Gastrocnemius medialis (tissue), 4 donors: ENCODE measurements around the gene TBCD. TPM values are rescaled to one million over a fixed set of nuclear protein-coding genes. Genes with fewer than 3 reads are reported as not detected.

Experiments
- ATAC-seq, 2 donors: fragments of 150-250 bp; one replicate each; pipeline ENCODE4 v1.9.1; 2016
- DNase-seq, 2 donors: peaks; one replicate each; pipeline ENCODE4 v3.0.0-alpha.2; 2019
- H3K27ac ChIP-seq, 4 donors: fragments of 200-600 bp; sonication (generic); 1 replicate in 1 of 4; 2 replicates in 3 of 4; pipeline ENCODE4 v1.5.1; 2016 to 2018; ENCODE audit warnings: mild to moderate bottlenecking in 2 of 4, moderate library complexity in 1 of 4
- H3K27me3 ChIP-seq, 3 donors: fragments of 200-600 bp; sonication (generic) in 2 of 3; 1 replicate in 1 of 3; 2 replicates in 2 of 3; pipeline versions ENCODE4 v1.5.1 to v1.6.0; 2016 to 2019; ENCODE audit warnings: mild to moderate bottlenecking in 1 of 3, moderate library complexity in 1 of 3
- H3K36me3 ChIP-seq, 2 donors: fragments of 200-600 bp; sonication (generic) in 1 of 2; one replicate each; pipeline ENCODE4 v1.5.1; 2017 to 2018
- H3K4me1 ChIP-seq, 2 donors: fragments of 200-600 bp; sonication (generic) in 1 of 2; one replicate each; pipeline ENCODE4 v1.5.1; 2016 to 2017; ENCODE audit warnings: mild to moderate bottlenecking in 2 of 2
- H3K4me3 ChIP-seq, 4 donors: fragments of 200-600 bp; sonication (generic) in 3 of 4; 1 replicate in 1 of 4; 2 replicates in 3 of 4; pipeline ENCODE4 v1.5.1; 2016 to 2019; ENCODE audit warnings: mild to moderate bottlenecking in 2 of 4
- H3K9me3 ChIP-seq, 3 donors: fragments of 200-600 bp; sonication (generic) in 2 of 3; 1 replicate in 1 of 3; 2 replicates in 2 of 3; pipeline ENCODE4 v1.5.1; 2016 to 2019
- POLR2A ChIP-seq, 2 donors: fragments of 450-650 bp; IDR thresholded peaks; one replicate each; pipeline ENCODE4 v1.6.1; 2017; ENCODE audit warnings: antibody characterized with exemption in 2 of 2, mild to moderate bottlenecking in 2 of 2, moderate library complexity in 2 of 2
- in situ Hi-C, 4 donors: fragments of 200-750 bp; cut with MboI; loops; one replicate each; pipeline versions ENCODE4 v1.15.0 to v1.8.0; 2017; ENCODE audit warnings: low sequenced_read_pairs in 4 of 4
- intact Hi-C: fragments of 100-400 bp; cut with DNase I; formaldehyde crosslinking; loops from one replicate; pipeline ENCODE4 v1.15.1; 2023; ENCODE audit warnings: low total_unique reads
- total RNA-seq, 4 donors: library from RNA; depleted of rRNA; stranded (reverse); fragments of >200 nt; gene quantifications; one replicate each; pipeline versions ENCODE4 v1.1.0 to v1.2.3, GENCODE V29; 2016
- TF ChIP-seq, protein P1 (sequence below), 5 experiments: fragments of 450-650 bp in 3 of 5; fragments of 200-600 bp in 2 of 5; sonication (generic) in 2 of 5; IDR thresholded peaks in 4 of 5; conservative IDR thresholded peaks in 1 of 5; 1 replicate in 4 of 5; 2 replicates in 1 of 5; pipeline ENCODE4 v1.5.1; 2016 to 2019; ENCODE audit warnings: antibody characterized with exemption in 5 of 5, mild to moderate bottlenecking in 3 of 5, moderate library complexity in 3 of 5

Gene TBCD
- total RNA-seq, 4 donors from 2014 or later: 18.0 to 50.4 (median 33.3) TPM

DNA sequence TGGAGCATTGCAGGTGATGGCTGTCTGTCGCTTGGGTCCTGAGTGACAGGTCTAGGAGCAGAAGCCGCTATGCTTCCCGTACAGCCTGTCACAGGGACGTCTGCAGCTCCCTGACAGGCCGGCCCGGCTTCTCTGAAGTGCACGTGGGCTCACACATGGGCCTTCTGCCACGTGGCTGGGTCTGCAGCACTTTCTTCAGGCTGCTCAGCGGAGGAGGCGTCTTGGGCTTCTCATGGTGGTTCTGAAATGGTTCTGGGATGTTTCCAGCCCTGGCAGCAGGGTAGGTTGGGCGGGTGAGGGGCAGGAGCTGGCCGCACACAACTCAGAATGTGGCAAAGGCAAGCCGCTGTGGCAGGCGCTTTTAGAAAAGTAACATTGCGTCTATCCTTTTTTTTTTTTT, 168.3 kb downstream of the TBCD start:
- H3K4me3 ChIP-seq: no peak overlapping the region
- no peak overlapping the region for H3K27ac ChIP-seq
- H3K36me3 ChIP-seq: peaks cover 0 to 6% of the 10 kb centered on the region in 2 donors
- intact Hi-C loops: no loop called here
- TF ChIP-seq POLR2A (IDR thresholded peaks at IDR 0.05): no peak
- TF ChIP-seq, protein P1, sequence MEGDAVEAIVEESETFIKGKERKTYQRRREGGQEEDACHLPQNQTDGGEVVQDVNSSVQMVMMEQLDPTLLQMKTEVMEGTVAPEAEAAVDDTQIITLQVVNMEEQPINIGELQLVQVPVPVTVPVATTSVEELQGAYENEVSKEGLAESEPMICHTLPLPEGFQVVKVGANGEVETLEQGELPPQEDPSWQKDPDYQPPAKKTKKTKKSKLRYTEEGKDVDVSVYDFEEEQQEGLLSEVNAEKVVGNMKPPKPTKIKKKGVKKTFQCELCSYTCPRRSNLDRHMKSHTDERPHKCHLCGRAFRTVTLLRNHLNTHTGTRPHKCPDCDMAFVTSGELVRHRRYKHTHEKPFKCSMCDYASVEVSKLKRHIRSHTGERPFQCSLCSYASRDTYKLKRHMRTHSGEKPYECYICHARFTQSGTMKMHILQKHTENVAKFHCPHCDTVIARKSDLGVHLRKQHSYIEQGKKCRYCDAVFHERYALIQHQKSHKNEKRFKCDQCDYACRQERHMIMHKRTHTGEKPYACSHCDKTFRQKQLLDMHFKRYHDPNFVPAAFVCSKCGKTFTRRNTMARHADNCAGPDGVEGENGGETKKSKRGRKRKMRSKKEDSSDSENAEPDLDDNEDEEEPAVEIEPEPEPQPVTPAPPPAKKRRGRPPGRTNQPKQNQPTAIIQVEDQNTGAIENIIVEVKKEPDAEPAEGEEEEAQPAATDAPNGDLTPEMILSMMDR (IDR thresholded peaks at IDR 0.05 in 4 of 5, conservative IDR thresholded peaks at IDR 0.05 in 1 of 5): no peak
- H3K4me1 ChIP-seq: peaks cover 0 to 3% of the 10 kb centered on the region in 2 donors
- in situ Hi-C loops: no loop called here
- H3K9me3 ChIP-seq: no peaks in the 10 kb centered on the region
- no peaks in the 10 kb centered on the region for H3K27me3 ChIP-seq
- no peak for DNase-seq
- ATAC-seq: no peak

DNA sequence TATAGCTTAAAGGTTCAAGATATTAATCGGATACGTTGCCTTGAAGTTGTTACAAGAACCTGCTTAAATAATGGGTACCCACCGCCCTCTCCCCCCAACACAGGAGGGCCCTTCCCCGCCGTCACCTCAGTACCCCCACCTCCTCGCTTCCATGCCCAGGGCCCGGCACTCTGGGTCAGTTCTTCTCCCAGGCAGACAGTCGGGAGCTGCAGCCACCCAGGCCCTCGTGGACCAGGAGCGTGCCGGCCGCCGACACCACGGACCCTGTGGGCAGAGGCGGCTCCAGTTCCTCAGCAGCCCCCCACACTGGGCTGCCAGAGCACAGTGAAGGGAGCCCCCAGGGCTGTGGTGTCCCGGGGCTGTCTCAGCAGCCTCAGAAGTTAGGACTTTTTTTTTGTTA, 168.8 kb downstream of the TBCD start:
- Histone ChIP-seq H3K36me3 (peaks cover 0 to 12% of the 10 kb centered on the region in 2 donors), H3K9me3 (no peaks in the 10 kb centered on the region), H3K27ac (no peak overlapping the region), H3K4me3 (no peak overlapping the region), H3K27me3 (no peaks in the 10 kb centered on the region), H3K4me1 (peaks cover 0 to 3% of the 10 kb centered on the region in 2 donors)
- DNase-seq (no peak), ATAC-seq (no peak)
- intact Hi-C loops (no loop called here), in situ Hi-C loops (no loop called here)
- TF ChIP-seq POLR2A (IDR thresholded peaks at IDR 0.05): no peak
- TF ChIP-seq, protein P1 (IDR thresholded peaks at IDR 0.05 in 4 of 5, conservative IDR thresholded peaks at IDR 0.05 in 1 of 5): no peak

GRCh38 chr17:82921426-82921825, 169.6 kb downstream of the TBCD start:
- no peak for DNase-seq
- Histone ChIP-seq H3K4me3 (no peak overlapping the region), H3K36me3 (peaks cover 0 to 14% of the 10 kb centered on the region in 2 donors), H3K27me3 (no peaks in the 10 kb centered on the region), H3K27ac (no peak overlapping the region), H3K4me1 (peaks cover 0 to 3% of the 10 kb centered on the region in 2 donors), H3K9me3 (no peaks in the 10 kb centered on the region)
- in situ Hi-C loops (no loop called here), intact Hi-C loops (no loop called here)
- TF ChIP-seq, protein P1 (IDR thresholded peaks at IDR 0.05 in 4 of 5, conservative IDR thresholded peaks at IDR 0.05 in 1 of 5): no peak
- TF ChIP-seq POLR2A (IDR thresholded peaks at IDR 0.05): no peak
- ATAC-seq: no peak

DNA sequence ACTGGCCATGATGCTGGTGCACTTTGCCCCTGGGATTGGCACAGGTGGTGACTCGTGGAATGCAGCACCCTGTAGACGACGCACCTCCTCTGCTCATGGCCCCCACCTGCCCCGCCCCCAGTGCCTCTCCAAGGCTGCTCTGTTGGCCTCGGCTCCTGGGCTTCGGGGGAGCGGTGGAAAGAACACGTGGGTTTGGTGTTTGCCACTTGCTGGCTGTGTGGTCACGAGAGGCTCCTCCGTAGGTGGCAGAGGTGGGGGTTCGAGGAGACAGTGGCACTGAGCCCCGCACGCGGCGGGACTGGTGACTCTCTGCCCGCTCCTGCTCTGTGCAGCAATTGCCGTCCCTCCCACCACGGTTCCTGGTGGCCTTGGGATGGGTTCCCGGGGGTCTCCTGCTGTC, 170.8 kb downstream of the TBCD start:
- peaks cover 0 to 26% of the 10 kb centered on the region in 2 donors for H3K36me3 ChIP-seq
- H3K27me3 ChIP-seq: no peaks in the 10 kb centered on the region
- in situ Hi-C loops: no loop called here
- intact Hi-C loops: no loop called here
- H3K4me1 ChIP-seq: peaks cover 0 to 3% of the 10 kb centered on the region in 2 donors
- DNase-seq: no peak
- no peak for TF ChIP-seq POLR2A (IDR thresholded peaks at IDR 0.05)
- TF ChIP-seq, protein P1 (IDR thresholded peaks at IDR 0.05 in 4 of 5, conservative IDR thresholded peaks at IDR 0.05 in 1 of 5): no peak
- H3K9me3 ChIP-seq: no peaks in the 10 kb centered on the region
- H3K4me3 ChIP-seq: no peak overlapping the region
- H3K27ac ChIP-seq: no peak overlapping the region
- no peak for ATAC-seq
